Chondrocyte (in vitro differentiated cells): Measurements from ENCODE around the gene PGAM2. TPM values are rescaled to one million over a fixed set of nuclear protein-coding genes. Genes with fewer than 3 reads are reported as not detected.
A peak's percentile ranks its signal among the peaks of the same experiment; 100 is the strongest.

Experiments used
- DNase-seq: peaks from one replicate; pipeline ENCODE4 v3.0.0; 2021; ENCODE audit warnings: mixed read lengths, low spot score
- H3K27ac Mint-ChIP-seq: one replicate; pipeline ENCODE4 v1.8.0; 2021; ENCODE audit warnings: mild to moderate bottlenecking, moderate library complexity, mixed read lengths; ENCODE audit not compliant: unreplicated experiment
- H3K27me3 Mint-ChIP-seq: 2 replicates; pipeline ENCODE4 v1.8.0; 2021; ENCODE audit warnings: low read depth, mixed read lengths
- H3K36me3 Mint-ChIP-seq: 2 replicates; pipeline ENCODE4 v1.8.0; 2021; ENCODE audit warnings: low read depth, mixed read lengths
- H3K4me1 Mint-ChIP-seq: 2 replicates; pipeline ENCODE4 v1.8.0; 2021; ENCODE audit warnings: low read depth, mild to moderate bottlenecking, mixed read lengths
- H3K4me3 Mint-ChIP-seq: one replicate; pipeline ENCODE4 v1.8.0; 2021; ENCODE audit warnings: mild to moderate bottlenecking, moderate library complexity, mixed read lengths; ENCODE audit not compliant: unreplicated experiment
- H3K9me3 Mint-ChIP-seq: 2 replicates; pipeline ENCODE4 v1.8.0; 2021; ENCODE audit warnings: low read depth, mixed read lengths
- total RNA-seq: library from RNA; stranded (reverse); gene quantifications from 3 replicates; pipeline ENCODE4 v1.2.1, GENCODE V29; 2021
- TF ChIP-seq, protein P1 (sequence below): fragments of 200-600 bp; sonication (generic); IDR thresholded peaks from 2 replicates; pipeline ENCODE4 v1.5.0; 2021; ENCODE audit warnings: antibody characterized with exemption, mild to moderate bottlenecking, moderate library complexity

Gene PGAM2
- total RNA-seq, 1 donor from 2014 or later = 0.25 TPM

- Mint-ChIP-seq H3K4me3 (no peak overlapping the region), H3K9me3 (no peaks in the 10 kb centered on the region), H3K36me3 (no peaks in the 10 kb centered on the region), H3K27me3 (no peaks in the 10 kb centered on the region), H3K27ac (peak overlapping the region; percentile 82), H3K4me1 (peaks cover 82% of the 10 kb centered on the region)
- TF ChIP-seq, protein P1, sequence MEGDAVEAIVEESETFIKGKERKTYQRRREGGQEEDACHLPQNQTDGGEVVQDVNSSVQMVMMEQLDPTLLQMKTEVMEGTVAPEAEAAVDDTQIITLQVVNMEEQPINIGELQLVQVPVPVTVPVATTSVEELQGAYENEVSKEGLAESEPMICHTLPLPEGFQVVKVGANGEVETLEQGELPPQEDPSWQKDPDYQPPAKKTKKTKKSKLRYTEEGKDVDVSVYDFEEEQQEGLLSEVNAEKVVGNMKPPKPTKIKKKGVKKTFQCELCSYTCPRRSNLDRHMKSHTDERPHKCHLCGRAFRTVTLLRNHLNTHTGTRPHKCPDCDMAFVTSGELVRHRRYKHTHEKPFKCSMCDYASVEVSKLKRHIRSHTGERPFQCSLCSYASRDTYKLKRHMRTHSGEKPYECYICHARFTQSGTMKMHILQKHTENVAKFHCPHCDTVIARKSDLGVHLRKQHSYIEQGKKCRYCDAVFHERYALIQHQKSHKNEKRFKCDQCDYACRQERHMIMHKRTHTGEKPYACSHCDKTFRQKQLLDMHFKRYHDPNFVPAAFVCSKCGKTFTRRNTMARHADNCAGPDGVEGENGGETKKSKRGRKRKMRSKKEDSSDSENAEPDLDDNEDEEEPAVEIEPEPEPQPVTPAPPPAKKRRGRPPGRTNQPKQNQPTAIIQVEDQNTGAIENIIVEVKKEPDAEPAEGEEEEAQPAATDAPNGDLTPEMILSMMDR = peak; percentile 44
- no peak for DNase-seq
These were observed 20.2 kb upstream of the PGAM2 start for GRCh38 chr7:44085546-44085945.

GRCh38 chr7:44084701-44085100 is 19.3 kb upstream of the PGAM2 start:
- TF ChIP-seq, protein P1 = no peak
- no peak for DNase-seq
- Mint-ChIP-seq H3K9me3 (no peaks in the 10 kb centered on the region), H3K4me3 (no peak overlapping the region), H3K27ac (peak overlapping the region; percentile 82), H3K27me3 (no peaks in the 10 kb centered on the region), H3K36me3 (no peaks in the 10 kb centered on the region), H3K4me1 (peaks cover 76% of the 10 kb centered on the region)

GRCh38 chr7:44083796-44084195 is 18.4 kb upstream of the PGAM2 start:
- Mint-ChIP-seq H3K9me3 (no peaks in the 10 kb centered on the region), H3K36me3 (no peaks in the 10 kb centered on the region), H3K27me3 (no peaks in the 10 kb centered on the region), H3K4me1 (peaks cover 69% of the 10 kb centered on the region), H3K27ac (peak overlapping the region; percentile 82), H3K4me3 (no peak overlapping the region)
- no peak for DNase-seq
- TF ChIP-seq, protein P1 = no peak

DNA sequence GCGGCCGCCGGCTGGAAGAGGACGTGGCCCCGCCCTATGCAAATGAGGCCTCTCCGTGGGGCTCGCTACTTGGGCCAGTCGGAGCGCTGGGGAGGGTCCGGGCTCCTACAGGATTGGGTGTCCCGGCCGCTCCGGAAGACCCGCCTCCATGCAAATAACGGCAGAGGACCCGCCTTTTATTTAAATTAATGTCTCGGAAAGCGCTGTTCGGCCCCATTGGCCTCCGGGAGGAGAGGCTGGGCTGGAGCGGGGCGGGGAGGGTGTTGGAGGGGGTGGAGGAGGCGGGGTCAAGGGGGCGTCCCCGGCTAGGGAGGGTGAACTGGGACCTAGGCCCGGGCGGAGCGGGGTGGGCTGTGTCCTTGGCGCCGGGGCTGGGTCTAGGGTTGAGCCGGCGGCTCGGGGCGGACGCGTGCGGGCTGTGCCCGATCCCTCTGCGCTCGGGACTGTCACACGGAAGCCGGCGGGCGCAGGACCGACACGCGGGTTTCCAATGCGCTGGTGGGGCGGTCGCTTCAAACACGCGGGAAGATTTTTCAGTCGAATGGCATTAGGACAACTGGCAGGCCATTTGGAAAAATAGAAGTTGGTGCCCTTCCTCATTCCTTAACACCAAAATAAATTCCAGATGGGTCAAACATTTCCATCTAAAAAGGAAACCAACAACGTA is 17.3 kb upstream of the PGAM2 start:
- peak overlapping the region; percentile 82 for H3K4me3 Mint-ChIP-seq
- peaks cover 7% of the 10 kb centered on the region for H3K36me3 Mint-ChIP-seq
- H3K27ac Mint-ChIP-seq = peak overlapping the region; percentile 83
- TF ChIP-seq, protein P1 = no peak
- peaks cover 57% of the 10 kb centered on the region for H3K4me1 Mint-ChIP-seq
- no peaks in the 10 kb centered on the region for H3K27me3 Mint-ChIP-seq
- no peaks in the 10 kb centered on the region for H3K9me3 Mint-ChIP-seq
- peak; percentile 99 for DNase-seq

DNA sequence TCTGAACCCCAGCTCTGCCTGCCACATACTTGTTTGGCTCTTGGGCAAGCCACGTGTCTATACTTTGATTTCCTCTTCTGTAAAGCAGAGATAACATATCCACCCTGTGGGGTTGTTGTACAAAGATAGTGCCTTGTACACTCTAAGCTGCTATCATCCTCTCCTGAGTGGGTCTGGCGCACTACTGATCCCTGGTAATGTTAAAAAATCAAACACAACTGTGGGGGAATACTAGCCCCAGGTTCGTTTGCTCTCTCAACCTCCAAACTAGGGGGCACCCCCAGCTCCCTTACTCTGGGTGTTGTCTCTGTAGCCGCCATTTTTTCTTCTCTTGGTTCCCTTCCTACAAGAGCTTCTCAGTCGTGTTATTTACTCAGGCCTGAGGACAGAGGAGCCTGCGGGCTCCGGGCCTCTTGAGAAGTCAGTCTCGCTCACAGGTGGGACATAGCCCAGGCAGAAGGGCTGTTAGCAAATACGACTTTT is 15.9 kb upstream of the PGAM2 start:
- H3K4me1 Mint-ChIP-seq = peaks cover 47% of the 10 kb centered on the region
- DNase-seq = no peak

More for the DNA sequence above, 15.9 kb upstream of the PGAM2 start:
- Mint-ChIP-seq H3K27me3 (no peaks in the 10 kb centered on the region), H3K9me3 (no peaks in the 10 kb centered on the region), H3K4me3 (peak overlapping the region; percentile 82), H3K27ac (peak overlapping the region; percentile 8), H3K36me3 (peaks cover 11% of the 10 kb centered on the region)
- TF ChIP-seq, protein P1 = no peak
